Measurements from ENCODE around the gene SLC25A48.

DNA sequence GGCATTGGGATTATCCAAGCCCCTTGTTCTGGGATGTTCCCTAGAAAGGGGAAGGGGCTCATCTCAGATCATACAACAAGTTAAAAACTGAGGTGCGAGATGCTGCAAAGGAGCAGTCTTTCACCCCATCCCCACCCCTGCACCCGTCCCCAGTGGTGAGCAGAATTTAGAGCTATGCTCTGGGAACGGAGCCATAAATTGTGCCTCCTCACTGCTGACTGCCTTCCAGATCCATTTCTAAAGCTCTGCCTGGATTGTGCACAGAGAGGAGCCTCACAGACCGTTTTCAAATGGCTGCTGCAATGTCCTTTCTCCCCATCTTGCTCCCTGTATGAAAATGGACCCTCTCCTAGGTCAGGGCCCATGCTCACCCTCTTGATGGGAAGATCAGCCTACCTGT, 8.3 kb downstream of the SLC25A48 start:
- TF ChIP-seq, protein P1, sequence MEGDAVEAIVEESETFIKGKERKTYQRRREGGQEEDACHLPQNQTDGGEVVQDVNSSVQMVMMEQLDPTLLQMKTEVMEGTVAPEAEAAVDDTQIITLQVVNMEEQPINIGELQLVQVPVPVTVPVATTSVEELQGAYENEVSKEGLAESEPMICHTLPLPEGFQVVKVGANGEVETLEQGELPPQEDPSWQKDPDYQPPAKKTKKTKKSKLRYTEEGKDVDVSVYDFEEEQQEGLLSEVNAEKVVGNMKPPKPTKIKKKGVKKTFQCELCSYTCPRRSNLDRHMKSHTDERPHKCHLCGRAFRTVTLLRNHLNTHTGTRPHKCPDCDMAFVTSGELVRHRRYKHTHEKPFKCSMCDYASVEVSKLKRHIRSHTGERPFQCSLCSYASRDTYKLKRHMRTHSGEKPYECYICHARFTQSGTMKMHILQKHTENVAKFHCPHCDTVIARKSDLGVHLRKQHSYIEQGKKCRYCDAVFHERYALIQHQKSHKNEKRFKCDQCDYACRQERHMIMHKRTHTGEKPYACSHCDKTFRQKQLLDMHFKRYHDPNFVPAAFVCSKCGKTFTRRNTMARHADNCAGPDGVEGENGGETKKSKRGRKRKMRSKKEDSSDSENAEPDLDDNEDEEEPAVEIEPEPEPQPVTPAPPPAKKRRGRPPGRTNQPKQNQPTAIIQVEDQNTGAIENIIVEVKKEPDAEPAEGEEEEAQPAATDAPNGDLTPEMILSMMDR (IDR thresholded peaks at IDR 0.05), result no peak
- no peak for TF ChIP-seq EP300 (IDR thresholded peaks at IDR 0.05)

All from ovary (tissue), 3 donors.